Measurements from ENCODE around the gene RHCG.
A peak's percentile ranks its signal among the peaks of the same experiment; 100 is the strongest.

The RHCG gene

DNA sequence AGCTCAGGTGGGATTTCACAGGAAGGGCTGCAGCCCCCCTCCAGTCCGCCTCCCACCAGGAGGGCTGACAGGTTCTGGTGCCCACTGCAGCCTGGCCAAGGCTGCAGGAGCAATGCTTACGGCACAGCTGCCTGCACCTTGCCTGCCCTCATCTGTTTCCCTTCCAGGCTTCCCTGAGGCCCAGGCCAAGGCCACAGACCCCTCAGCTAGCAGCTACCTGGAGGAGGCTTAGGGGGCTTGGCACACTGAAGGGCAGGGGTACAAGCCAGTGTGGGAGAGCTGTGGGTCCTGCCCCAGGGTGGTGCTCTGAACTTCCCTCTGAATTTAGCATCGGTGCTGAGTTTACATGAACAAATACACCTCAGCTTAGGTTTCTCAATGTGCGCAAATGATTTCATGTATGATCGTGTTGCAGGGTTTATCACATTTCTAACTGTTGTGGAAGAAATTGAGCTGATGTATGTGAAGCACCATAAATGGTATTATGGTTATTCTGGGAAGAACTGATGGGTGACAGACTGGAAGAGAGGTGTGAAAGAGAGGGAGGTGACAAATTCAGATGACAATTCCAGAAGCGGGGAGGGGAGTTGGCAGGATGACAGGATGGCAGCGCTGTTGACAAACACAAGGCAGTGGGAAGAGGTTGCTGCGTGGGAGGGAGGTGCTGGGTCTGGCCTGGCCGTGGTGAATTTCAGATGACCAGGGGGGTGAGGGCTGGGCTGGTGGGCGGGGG is 6.1 kb downstream of the RHCG start:
- TF ChIP-seq MYC (IDR thresholded peaks at IDR 0.05; ENCODE audit: low read depth, low read length): no peak
- DNase-seq (ENCODE audit: low read depth): no peak
- no peak overlapping the region for H3K4me3 ChIP-seq (ENCODE audit: low read depth, low read length)

DNA sequence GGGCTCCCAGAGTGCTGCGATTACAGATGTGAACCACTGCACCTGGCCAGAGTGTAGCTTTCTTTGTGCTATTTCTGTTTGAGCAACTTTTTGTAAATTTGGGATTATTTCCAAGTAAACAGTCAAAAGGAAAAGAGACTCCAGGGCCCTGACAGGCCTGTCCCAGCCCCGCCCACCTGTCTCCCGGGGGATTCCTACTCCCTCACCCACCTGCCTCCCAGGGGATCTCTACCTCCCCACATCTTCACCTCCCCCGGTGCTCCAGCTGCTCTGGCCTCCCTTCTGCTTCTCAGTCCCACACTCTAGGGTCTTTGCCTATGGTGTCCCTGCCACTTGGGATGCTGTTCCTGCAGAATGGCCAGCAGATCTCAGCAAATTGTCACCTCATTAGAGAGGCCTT is 7.0 kb downstream of the RHCG start:
- H3K4me3 ChIP-seq (ENCODE audit: low read depth, low read length): no peak overlapping the region
- DNase-seq (ENCODE audit: low read depth): no peak
- TF ChIP-seq, protein P1, sequence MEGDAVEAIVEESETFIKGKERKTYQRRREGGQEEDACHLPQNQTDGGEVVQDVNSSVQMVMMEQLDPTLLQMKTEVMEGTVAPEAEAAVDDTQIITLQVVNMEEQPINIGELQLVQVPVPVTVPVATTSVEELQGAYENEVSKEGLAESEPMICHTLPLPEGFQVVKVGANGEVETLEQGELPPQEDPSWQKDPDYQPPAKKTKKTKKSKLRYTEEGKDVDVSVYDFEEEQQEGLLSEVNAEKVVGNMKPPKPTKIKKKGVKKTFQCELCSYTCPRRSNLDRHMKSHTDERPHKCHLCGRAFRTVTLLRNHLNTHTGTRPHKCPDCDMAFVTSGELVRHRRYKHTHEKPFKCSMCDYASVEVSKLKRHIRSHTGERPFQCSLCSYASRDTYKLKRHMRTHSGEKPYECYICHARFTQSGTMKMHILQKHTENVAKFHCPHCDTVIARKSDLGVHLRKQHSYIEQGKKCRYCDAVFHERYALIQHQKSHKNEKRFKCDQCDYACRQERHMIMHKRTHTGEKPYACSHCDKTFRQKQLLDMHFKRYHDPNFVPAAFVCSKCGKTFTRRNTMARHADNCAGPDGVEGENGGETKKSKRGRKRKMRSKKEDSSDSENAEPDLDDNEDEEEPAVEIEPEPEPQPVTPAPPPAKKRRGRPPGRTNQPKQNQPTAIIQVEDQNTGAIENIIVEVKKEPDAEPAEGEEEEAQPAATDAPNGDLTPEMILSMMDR (IDR thresholded peaks at IDR 0.05; ENCODE audit: low read depth, low read length): no peak
- no peak for TF ChIP-seq POLR2A (IDR thresholded peaks at IDR 0.05; ENCODE audit: extremely low read depth, insufficient read length)
- no peak for TF ChIP-seq MYC (IDR thresholded peaks at IDR 0.05; ENCODE audit: low read depth, low read length)
- TF ChIP-seq, protein P2, sequence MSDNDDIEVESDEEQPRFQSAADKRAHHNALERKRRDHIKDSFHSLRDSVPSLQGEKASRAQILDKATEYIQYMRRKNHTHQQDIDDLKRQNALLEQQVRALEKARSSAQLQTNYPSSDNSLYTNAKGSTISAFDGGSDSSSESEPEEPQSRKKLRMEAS (IDR thresholded peaks at IDR 0.05; ENCODE audit: low read depth, low read length): no peak

DNA sequence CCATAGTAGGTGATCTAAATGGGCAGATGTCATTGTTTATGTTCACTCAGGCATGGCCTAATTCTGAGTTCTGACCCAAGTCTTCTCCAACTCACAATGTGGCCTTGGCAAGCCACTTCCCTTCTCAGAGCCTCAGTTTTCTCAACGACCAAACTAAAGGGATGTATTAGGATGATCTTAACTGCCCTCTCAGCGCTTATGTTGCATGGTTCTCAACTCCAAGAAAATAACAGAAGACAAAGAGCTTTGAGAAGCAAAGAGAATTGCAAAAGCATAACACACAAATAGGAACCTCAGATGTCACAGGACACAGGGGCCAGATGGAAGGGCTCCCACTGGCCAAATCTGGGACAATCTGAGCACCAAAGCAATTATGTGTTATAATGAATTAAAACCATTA is 8.6 kb downstream of the RHCG start:
- no peak overlapping the region for H3K4me3 ChIP-seq (ENCODE audit: low read depth, low read length)
- TF ChIP-seq MYC (IDR thresholded peaks at IDR 0.05; ENCODE audit: low read depth, low read length): no peak
- no peak for DNase-seq (ENCODE audit: low read depth)

DNA sequence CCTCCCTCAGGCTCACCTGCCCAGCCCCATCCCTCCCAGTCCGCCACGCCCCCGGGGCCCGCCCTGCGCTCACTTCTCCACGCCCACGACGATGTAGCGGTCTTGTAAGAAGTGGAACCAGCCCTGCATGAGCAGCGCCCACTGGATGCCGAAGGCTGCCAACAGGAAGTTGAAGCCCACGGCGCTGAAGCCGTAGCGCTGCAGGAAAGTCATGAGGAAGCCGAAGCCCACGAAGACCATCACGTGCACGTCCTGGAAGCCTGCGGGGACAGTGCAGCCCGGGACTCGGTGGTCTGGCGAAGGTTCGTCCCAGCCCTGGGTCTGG is 9.7 kb downstream of the RHCG start:
- TF ChIP-seq, protein P1 (IDR thresholded peaks at IDR 0.05; ENCODE audit: low read depth, low read length): no peak
- TF ChIP-seq MYC (IDR thresholded peaks at IDR 0.05; ENCODE audit: low read depth, low read length) (no peak), POLR2A (IDR thresholded peaks at IDR 0.05; ENCODE audit: extremely low read depth, insufficient read length) (no peak)
- TF ChIP-seq, protein P2 (IDR thresholded peaks at IDR 0.05; ENCODE audit: low read depth, low read length): no peak
- DNase-seq (ENCODE audit: low read depth): peak; percentile 29
- no peak overlapping the region for H3K4me3 ChIP-seq (ENCODE audit: low read depth, low read length)

DNA sequence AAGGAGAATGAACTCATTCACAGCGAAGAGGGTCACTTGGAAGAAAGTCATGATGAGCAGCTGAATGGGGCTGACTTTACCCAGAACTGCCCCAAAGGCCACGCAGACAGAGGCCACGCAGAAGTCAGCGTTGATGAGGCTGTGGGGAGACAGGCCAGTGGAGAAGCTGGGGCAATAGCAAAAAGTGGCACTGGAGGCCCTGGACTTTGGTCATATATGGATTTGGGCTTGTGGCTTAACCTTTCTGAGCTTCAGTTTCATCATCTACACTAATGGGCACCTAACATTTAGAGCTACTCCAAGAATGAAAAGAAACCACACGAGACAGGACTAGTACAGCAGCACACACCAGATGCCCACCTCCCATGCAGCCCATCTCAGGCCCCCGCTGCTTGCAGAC is 13.3 kb downstream of the RHCG start:
- DNase-seq (ENCODE audit: low read depth): no peak
- H3K4me3 ChIP-seq (ENCODE audit: low read depth, low read length): no peak overlapping the region
- TF ChIP-seq, protein P1 (IDR thresholded peaks at IDR 0.05; ENCODE audit: low read depth, low read length): no peak
- TF ChIP-seq, protein P2 (IDR thresholded peaks at IDR 0.05; ENCODE audit: low read depth, low read length): no peak
- TF ChIP-seq MYC (IDR thresholded peaks at IDR 0.05; ENCODE audit: low read depth, low read length): no peak
- TF ChIP-seq POLR2A (IDR thresholded peaks at IDR 0.05; ENCODE audit: extremely low read depth, insufficient read length): no peak

DNA sequence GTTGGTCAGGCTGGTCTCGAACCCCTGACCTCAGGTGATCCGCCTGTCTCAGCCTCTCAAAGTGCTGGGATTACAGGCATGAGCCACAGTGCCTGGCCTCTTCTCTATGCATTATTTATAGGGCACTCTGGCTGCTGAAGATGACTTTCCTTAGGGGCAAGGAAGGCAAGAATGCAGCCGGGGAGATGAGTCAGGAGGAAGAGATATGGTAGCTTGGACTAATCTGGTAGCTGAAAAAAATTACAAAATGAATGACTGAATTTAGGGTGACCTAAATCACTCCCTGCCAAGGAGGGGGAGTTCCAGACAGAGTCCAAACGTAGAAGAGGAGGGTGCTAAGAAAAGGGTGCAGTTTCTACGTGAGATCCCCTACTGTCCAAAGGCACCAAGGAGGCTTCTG is 14.2 kb downstream of the RHCG start:
- no peak for DNase-seq (ENCODE audit: low read depth)
- no peak for TF ChIP-seq MYC (IDR thresholded peaks at IDR 0.05; ENCODE audit: low read depth, low read length)
- TF ChIP-seq POLR2A (IDR thresholded peaks at IDR 0.05; ENCODE audit: extremely low read depth, insufficient read length): no peak
- TF ChIP-seq, protein P2 (IDR thresholded peaks at IDR 0.05; ENCODE audit: low read depth, low read length): no peak
- TF ChIP-seq, protein P1 (IDR thresholded peaks at IDR 0.05; ENCODE audit: low read depth, low read length): no peak
- no peak overlapping the region for H3K4me3 ChIP-seq (ENCODE audit: low read depth, low read length)

DNA sequence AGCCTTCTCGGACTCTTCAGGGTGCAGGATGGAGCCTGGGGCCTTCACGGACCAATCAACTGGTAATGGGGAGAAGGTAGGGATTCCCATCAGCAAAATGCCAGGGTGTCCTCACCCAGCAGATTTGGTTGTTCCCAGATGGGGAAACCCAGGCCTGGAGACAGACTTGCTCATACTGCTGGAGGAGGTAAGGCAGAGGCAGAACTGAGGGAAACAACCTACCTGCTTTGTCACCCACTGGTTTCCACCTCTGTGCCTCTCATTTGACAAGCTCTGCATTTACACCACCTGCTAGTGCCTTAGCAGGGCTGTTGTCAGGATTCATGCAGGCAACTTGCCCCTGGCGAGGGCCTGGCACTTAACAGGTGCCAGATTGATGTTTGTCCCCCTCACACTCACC is 15.9 kb downstream of the RHCG start:
- DNase-seq (ENCODE audit: low read depth): no peak
- no peak overlapping the region for H3K4me3 ChIP-seq (ENCODE audit: low read depth, low read length)
- TF ChIP-seq, protein P2 (IDR thresholded peaks at IDR 0.05; ENCODE audit: low read depth, low read length): no peak
- TF ChIP-seq, protein P1 (IDR thresholded peaks at IDR 0.05; ENCODE audit: low read depth, low read length): no peak
- no peak for TF ChIP-seq MYC (IDR thresholded peaks at IDR 0.05; ENCODE audit: low read depth, low read length)
- no peak for TF ChIP-seq POLR2A (IDR thresholded peaks at IDR 0.05; ENCODE audit: extremely low read depth, insufficient read length)

All from NB4 (cell line).